Measurements from ENCODE around the gene WDR76.

- no peak for TF ChIP-seq CTCF (conservative IDR thresholded peaks at IDR 0.05; ENCODE audit: low read length)
- TF ChIP-seq EZH2phosphoT487 (IDR thresholded peaks at IDR 0.05; ENCODE audit: borderline replicate concordance): no peak
Measured at GRCh38 chr15:43900996-43901395, 74.2 kb downstream of the WDR76 start.
